PFSK-1 (cell line): ENCODE data around the gene BRF1.

Experiments
- FOXP2 ChIP-seq: optimal IDR thresholded peaks from 2 replicates; pipeline ENCODE3; 2011; ENCODE audit warnings: borderline replicate concordance, control low read depth, inconsistent platforms; ENCODE audit not compliant: insufficient read depth; ENCODE audit errors: extremely low read length, extremely low read depth
- POLR2AphosphoS5 ChIP-seq: IDR thresholded peaks from 2 replicates; pipeline ENCODE4 v1.6.1; 2012; ENCODE audit warnings: low read depth, mild to moderate bottlenecking, control low read depth, low read length, moderate library complexity
- SIN3A ChIP-seq: IDR thresholded peaks from 2 replicates; pipeline ENCODE4 v1.6.1; 2012; ENCODE audit warnings: mild to moderate bottlenecking, low read length, moderate library complexity, borderline replicate concordance; ENCODE audit not compliant: insufficient read depth
- TAF1 ChIP-seq: IDR thresholded peaks from 2 replicates; pipeline ENCODE4 v1.6.1; 2012; ENCODE audit warnings: low read length, control low read depth, borderline replicate concordance; ENCODE audit not compliant: insufficient read depth
- TF ChIP-seq, protein P1 (sequence below), 2 experiments: IDR thresholded peaks; 2 replicates each; pipeline versions ENCODE4 v1.6.1 to v1.8.0; 2011 to 2012; ENCODE audit warnings: low read depth in 2 of 2, low read length in 2 of 2, control low read depth in 1 of 2, inconsistent platforms in 1 of 2, mild to moderate bottlenecking in 1 of 2, moderate library complexity in 1 of 2; ENCODE audit not compliant: insufficient read depth in 1 of 2

DNA sequence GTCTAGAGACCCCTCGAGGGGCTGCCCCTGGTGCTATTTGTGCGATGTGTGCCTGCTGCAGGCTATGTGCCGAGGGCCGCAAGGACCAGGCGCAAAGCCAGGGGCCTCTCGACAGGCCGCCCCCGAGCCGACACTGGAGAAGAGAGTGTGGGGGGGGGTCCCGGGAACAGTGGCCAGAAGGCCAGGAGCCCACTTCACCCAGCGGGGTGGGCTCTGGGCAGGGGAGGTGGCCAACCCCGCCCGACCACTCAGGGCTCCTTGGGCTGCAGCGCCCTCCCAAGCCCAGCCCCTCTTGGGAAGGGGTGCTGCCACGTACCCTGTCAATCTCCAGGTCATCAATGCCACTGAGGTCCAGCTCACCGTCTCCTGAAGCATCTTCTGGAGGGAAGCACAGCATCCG lies 81.0 kb downstream of the BRF1 start:
- TF ChIP-seq POLR2AphosphoS5 (no peak), SIN3A (no peak), TAF1 (no peak), FOXP2 (no peak)
- TF ChIP-seq, protein P1, sequence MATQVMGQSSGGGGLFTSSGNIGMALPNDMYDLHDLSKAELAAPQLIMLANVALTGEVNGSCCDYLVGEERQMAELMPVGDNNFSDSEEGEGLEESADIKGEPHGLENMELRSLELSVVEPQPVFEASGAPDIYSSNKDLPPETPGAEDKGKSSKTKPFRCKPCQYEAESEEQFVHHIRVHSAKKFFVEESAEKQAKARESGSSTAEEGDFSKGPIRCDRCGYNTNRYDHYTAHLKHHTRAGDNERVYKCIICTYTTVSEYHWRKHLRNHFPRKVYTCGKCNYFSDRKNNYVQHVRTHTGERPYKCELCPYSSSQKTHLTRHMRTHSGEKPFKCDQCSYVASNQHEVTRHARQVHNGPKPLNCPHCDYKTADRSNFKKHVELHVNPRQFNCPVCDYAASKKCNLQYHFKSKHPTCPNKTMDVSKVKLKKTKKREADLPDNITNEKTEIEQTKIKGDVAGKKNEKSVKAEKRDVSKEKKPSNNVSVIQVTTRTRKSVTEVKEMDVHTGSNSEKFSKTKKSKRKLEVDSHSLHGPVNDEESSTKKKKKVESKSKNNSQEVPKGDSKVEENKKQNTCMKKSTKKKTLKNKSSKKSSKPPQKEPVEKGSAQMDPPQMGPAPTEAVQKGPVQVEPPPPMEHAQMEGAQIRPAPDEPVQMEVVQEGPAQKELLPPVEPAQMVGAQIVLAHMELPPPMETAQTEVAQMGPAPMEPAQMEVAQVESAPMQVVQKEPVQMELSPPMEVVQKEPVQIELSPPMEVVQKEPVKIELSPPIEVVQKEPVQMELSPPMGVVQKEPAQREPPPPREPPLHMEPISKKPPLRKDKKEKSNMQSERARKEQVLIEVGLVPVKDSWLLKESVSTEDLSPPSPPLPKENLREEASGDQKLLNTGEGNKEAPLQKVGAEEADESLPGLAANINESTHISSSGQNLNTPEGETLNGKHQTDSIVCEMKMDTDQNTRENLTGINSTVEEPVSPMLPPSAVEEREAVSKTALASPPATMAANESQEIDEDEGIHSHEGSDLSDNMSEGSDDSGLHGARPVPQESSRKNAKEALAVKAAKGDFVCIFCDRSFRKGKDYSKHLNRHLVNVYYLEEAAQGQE (IDR thresholded peaks at IDR 0.05; ENCODE audit: insufficient read depth in 1 of 2, low read depth in 2 of 2, low read length in 2 of 2), result no peak
